SK-N-SH treated with all-trans-retinoic acid at 6 μM for 48 hours (cell line): ENCODE measurements around the gene NPR1.

Experiments used
- ATAC-seq: fragments of 200-7000 bp; cut with Tn5 transposase; 3 replicates; pipeline ENCODE4 v1.9.1; 2020; ENCODE audit warnings: mild to moderate bottlenecking, moderate library complexity
- ARNTL ChIP-seq: fragments of 450-650 bp; formaldehyde crosslinking; IDR thresholded peaks from 2 replicates; pipeline ENCODE4 v1.5.0; 2020; ENCODE audit warnings: low read depth, mild to moderate bottlenecking, moderate library complexity, borderline replicate concordance
- BACH2 ChIP-seq: fragments of 250-450 bp; sonication (Bioruptor Pico); IDR thresholded peaks from 2 replicates; pipeline ENCODE4 v1.9.0; 2021; ENCODE audit warnings: mild to moderate bottlenecking, borderline replicate concordance
- CSDC2 ChIP-seq: fragments of 250-450 bp; sonication (Bioruptor Pico); IDR thresholded peaks from 2 replicates; pipeline ENCODE4 v1.5.0; 2020; ENCODE audit warnings: mild to moderate bottlenecking, moderate library complexity
- CSRNP3 ChIP-seq: fragments of 250-450 bp; sonication (Bioruptor Pico); IDR thresholded peaks from 2 replicates; pipeline ENCODE4 v1.5.1; 2021; ENCODE audit warnings: mild to moderate bottlenecking, moderate library complexity
- GLIS3 ChIP-seq: fragments of 250-450 bp; sonication (Bioruptor Pico); IDR thresholded peaks from 2 replicates; pipeline ENCODE4 v1.5.0; 2020; ENCODE audit warnings: mild to moderate bottlenecking, moderate library complexity
- OSR1 ChIP-seq: fragments of 250-450 bp; sonication (Bioruptor Pico); IDR thresholded peaks from 2 replicates; pipeline ENCODE4 v1.8.0; 2022; ENCODE audit warnings: moderate library complexity, mild to moderate bottlenecking, inconsistent platforms
- PATZ1 ChIP-seq: fragments of 250-450 bp; sonication (Bioruptor Pico); IDR thresholded peaks from 2 replicates; pipeline ENCODE4 v1.8.0; 2020; ENCODE audit warnings: mild to moderate bottlenecking, moderate library complexity, borderline replicate concordance
- POU6F1 ChIP-seq: fragments of 250-450 bp; sonication (Bioruptor Pico); IDR thresholded peaks from 2 replicates; pipeline ENCODE4 v1.8.0; 2021; ENCODE audit warnings: low read depth, mild to moderate bottlenecking, moderate library complexity, borderline replicate concordance
- PPARA ChIP-seq: fragments of 250-450 bp; sonication (Bioruptor Pico); IDR thresholded peaks from 2 replicates; pipeline ENCODE4 v1.5.0; 2020; ENCODE audit warnings: mild to moderate bottlenecking, borderline replicate concordance
- SNAI2 ChIP-seq: fragments of 250-450 bp; sonication (Bioruptor Pico); IDR thresholded peaks from 2 replicates; pipeline ENCODE4 v1.5.0; 2020; ENCODE audit warnings: mild to moderate bottlenecking, moderate library complexity
- TCF4 ChIP-seq: fragments of 250-450 bp; sonication (Bioruptor Pico); IDR thresholded peaks from 2 replicates; pipeline ENCODE4 v1.8.0; 2021; ENCODE audit warnings: mild to moderate bottlenecking, moderate library complexity, borderline replicate concordance
- TOX ChIP-seq: fragments of 250-450 bp; sonication (Bioruptor Pico); IDR thresholded peaks from 2 replicates; pipeline ENCODE4 v1.8.0; 2021; ENCODE audit warnings: mild to moderate bottlenecking, moderate library complexity, borderline replicate concordance
- TSHZ2 ChIP-seq: fragments of 250-450 bp; sonication (Bioruptor Pico); IDR thresholded peaks from 2 replicates; pipeline ENCODE4 v1.5.0; 2020; ENCODE audit warnings: mild to moderate bottlenecking, moderate library complexity
- ZC3H10 ChIP-seq: fragments of 250-450 bp; sonication (Bioruptor Pico); IDR thresholded peaks from 2 replicates; pipeline ENCODE4 v1.5.1; 2021; ENCODE audit warnings: mild to moderate bottlenecking, moderate library complexity
- ZFP3 ChIP-seq: fragments of 250-450 bp; sonication (Bioruptor Pico); IDR thresholded peaks from 2 replicates; pipeline ENCODE4 v1.5.0; 2020; ENCODE audit warnings: mild to moderate bottlenecking, moderate library complexity
- ZFP30 ChIP-seq: fragments of 450-650 bp; formaldehyde crosslinking; IDR thresholded peaks from 2 replicates; pipeline ENCODE4 v1.5.0; 2022; ENCODE audit warnings: mild to moderate bottlenecking, moderate library complexity
- ZNF565 ChIP-seq: fragments of 450-650 bp; formaldehyde crosslinking; conservative IDR thresholded peaks from 2 replicates; pipeline ENCODE4 v1.5.0; 2020; ENCODE audit warnings: low read depth, mild to moderate bottlenecking, moderate library complexity
- ZNF70 ChIP-seq: fragments of 450-650 bp; formaldehyde crosslinking; IDR thresholded peaks from 2 replicates; pipeline ENCODE4 v1.5.0; 2020; ENCODE audit warnings: mild to moderate bottlenecking, moderate library complexity
- ZNF8 ChIP-seq: fragments of 450-650 bp; formaldehyde crosslinking; IDR thresholded peaks from 2 replicates; pipeline ENCODE4 v1.5.0; 2020; ENCODE audit warnings: mild to moderate bottlenecking, moderate library complexity

The NPR1 gene

GRCh38 chr1:153630384-153630783 is 48.1 kb upstream of the NPR1 start:
- no peak for ATAC-seq
- no peak for TF ChIP-seq OSR1 (CRISPR knock-in tag)
- TF ChIP-seq GLIS3 (CRISPR knock-in tag), result no peak
- no peak for TF ChIP-seq POU6F1 (CRISPR knock-in tag)
- no peak for TF ChIP-seq BACH2 (CRISPR knock-in tag)
- no peak for TF ChIP-seq ZFP3 (CRISPR knock-in tag)
- no peak for TF ChIP-seq CSRNP3
- no peak for TF ChIP-seq PPARA (CRISPR knock-in tag)
- TF ChIP-seq ZNF70, result no peak
- no peak for TF ChIP-seq ZC3H10 (CRISPR knock-in tag)

GRCh38 chr1:153631047-153632022 is 47.2 kb upstream of the NPR1 start:
- no peak for TF ChIP-seq SNAI2 (CRISPR knock-in tag)
- TF ChIP-seq TOX (CRISPR knock-in tag), result no peak
- TF ChIP-seq PATZ1 (CRISPR knock-in tag), result no peak
- TF ChIP-seq ZNF8 (CRISPR knock-in tag), result no peak
- TF ChIP-seq ZNF565 (CRISPR knock-in tag), result no peak
- TF ChIP-seq ZFP30 (CRISPR knock-in tag), result no peak
- TF ChIP-seq TCF4 (CRISPR knock-in tag), result no peak
- no peak for ATAC-seq

- no peak for ATAC-seq
These were observed 45.2 kb upstream of the NPR1 start for GRCh38 chr1:153633161-153633753.

More at GRCh38 chr1:153633161-153633753, 45.2 kb upstream of the NPR1 start:
- TF ChIP-seq ZNF565 (CRISPR knock-in tag) (no peak), TCF4 (CRISPR knock-in tag) (no peak), ZNF8 (CRISPR knock-in tag) (no peak), CSDC2 (CRISPR knock-in tag) (no peak), ARNTL (CRISPR knock-in tag) (no peak), CSRNP3 (no peak), TSHZ2 (CRISPR knock-in tag) (no peak)
